Esophagus muscularis mucosa (tissue), 4 donors: ENCODE data around the gene SLC35B2. TPM values are rescaled to one million over a fixed set of nuclear protein-coding genes. Genes with fewer than 3 reads are reported as not detected.

Source experiments
- DNase-seq: peaks from one replicate; pipeline ENCODE4 v3.0.0-alpha.2; 2017; ENCODE audit errors: extremely low spot score
- H3K27ac ChIP-seq, 4 donors: fragments of 200-600 bp; sonication (generic); replicated peaks in 1 of 4; 1 replicate in 3 of 4; 2 replicates in 1 of 4; pipeline ENCODE4 v1.5.1; 2016 to 2019; ENCODE audit warnings: mild to moderate bottlenecking in 1 of 4
- H3K27me3 ChIP-seq, 4 donors: fragments of 200-600 bp; sonication (generic); one replicate each; pipeline versions ENCODE4 v1.5.1 to v1.6.0; 2016 to 2019
- H3K36me3 ChIP-seq, 4 donors: fragments of 200-600 bp; sonication (generic); one replicate each; pipeline ENCODE4 v1.5.1; 2016 to 2019
- H3K4me1 ChIP-seq, 4 donors: fragments of 200-600 bp; sonication (generic); one replicate each; pipeline ENCODE4 v1.5.1; 2016 to 2019
- H3K4me3 ChIP-seq, 4 donors: fragments of 200-600 bp; sonication (generic); 1 replicate in 2 of 4; 2 replicates in 2 of 4; pipeline ENCODE4 v1.5.1; 2016 to 2019; ENCODE audit warnings: mild to moderate bottlenecking in 4 of 4, moderate library complexity in 1 of 4
- H3K9me3 ChIP-seq, 4 donors: fragments of 200-600 bp; sonication (generic); 1 replicate in 3 of 4; 2 replicates in 1 of 4; pipeline ENCODE4 v1.5.1; 2016 to 2019
- CTCF ChIP-seq, 3 experiments: fragments of 200-600 bp in 2 of 3; fragments of 450-650 bp in 1 of 3; sonication (generic) in 2 of 3; IDR thresholded peaks; one replicate each; pipeline ENCODE4 v1.5.1; 2017 to 2019; ENCODE audit warnings: antibody characterized with exemption in 3 of 3, mild to moderate bottlenecking in 2 of 3, moderate library complexity in 1 of 3
- EP300 ChIP-seq: sonication (generic); formaldehyde crosslinking; IDR thresholded peaks from one replicate; pipeline ENCODE4 v1.6.1; 2017; ENCODE audit warnings: antibody characterized with exemption
- POLR2A ChIP-seq: fragments of 450-650 bp; IDR thresholded peaks from one replicate; pipeline ENCODE4 v1.6.1; 2017; ENCODE audit warnings: antibody characterized with exemption, moderate library complexity, mild to moderate bottlenecking, low read depth
- POLR2AphosphoS5 ChIP-seq, 2 donors: sonication (generic); formaldehyde crosslinking; IDR thresholded peaks; one replicate each; pipeline ENCODE4 v1.6.1; 2017; ENCODE audit warnings: antibody characterized with exemption in 2 of 2
- WGBS: methylation state at CpG from one replicate; pipeline ENCODE4 v1.1.5; 2018; 5-methylcytosine and 5-hydroxymethylcytosine counted together
- intact Hi-C: fragments of 100-400 bp; cut with DNase I; formaldehyde crosslinking; loops from one replicate; pipeline ENCODE4 v1.15.1; 2023
- total RNA-seq, 4 donors: library from RNA; depleted of rRNA; stranded (reverse); fragments of >200 nt; gene quantifications; one replicate each; pipeline versions ENCODE4 v1.1.0 to v1.2.1, GENCODE V29; 2016

SLC35B2 gene
- total RNA-seq, 4 donors from 2014 or later, result 22.8 to 37.9 (median 32.6) TPM

GRCh38 chr6:44300292-44300823 lies 43.0 kb upstream of the SLC35B2 start:
- H3K36me3 ChIP-seq, result peaks cover 31 to 55% (median 53%) of the 10 kb centered on the region in 4 donors
- peaks cover 14 to 20% (median 17%) of the 10 kb centered on the region in 4 donors for H3K4me1 ChIP-seq
- intact Hi-C loops, result no loop called here
- no peak for DNase-seq
- no peaks in the 10 kb centered on the region for H3K9me3 ChIP-seq
- H3K27ac ChIP-seq, result no peak overlapping the region
- H3K27me3 ChIP-seq, result peaks cover 0 to 31% (median 22%) of the 10 kb centered on the region in 4 donors
- no peak overlapping the region for H3K4me3 ChIP-seq
- 82% methylated on average over 7 of the region's 7 CpGs for WGBS
- TF ChIP-seq EP300 (no peak), POLR2A (no peak), CTCF (IDR thresholded peaks at IDR 0.05) (no peak), POLR2AphosphoS5 (IDR thresholded peaks at IDR 0.05) (no peak)

GRCh38 chr6:44298864-44299263 lies 41.5 kb upstream of the SLC35B2 start:
- WGBS, result 94% methylated on average over 3 of the region's 3 CpGs
- peaks cover 14 to 20% (median 17%) of the 10 kb centered on the region in 4 donors for H3K4me1 ChIP-seq
- TF ChIP-seq POLR2AphosphoS5 (IDR thresholded peaks at IDR 0.05) (no peak), CTCF (IDR thresholded peaks at IDR 0.05) (no peak), EP300 (no peak), POLR2A (no peak)
- H3K27me3 ChIP-seq, result peaks cover 0 to 46% (median 28%) of the 10 kb centered on the region in 4 donors
- no peak overlapping the region for H3K4me3 ChIP-seq
- H3K36me3 ChIP-seq, result peaks cover 22 to 40% (median 38%) of the 10 kb centered on the region in 4 donors
- H3K27ac ChIP-seq, result no peak overlapping the region
- H3K9me3 ChIP-seq, result no peaks in the 10 kb centered on the region
- intact Hi-C loops, result no loop called here
- DNase-seq, result no peak

GRCh38 chr6:44298055-44298803 lies 40.9 kb upstream of the SLC35B2 start:
- WGBS, result 60% methylated on average over 15 of the region's 20 CpGs
- no peak for TF ChIP-seq CTCF (IDR thresholded peaks at IDR 0.05)
- TF ChIP-seq EP300, result no peak
- no peak for TF ChIP-seq POLR2AphosphoS5 (IDR thresholded peaks at IDR 0.05)
- TF ChIP-seq POLR2A, result no peak
- no peak for DNase-seq

GRCh38 chr6:44297063-44298038 lies 40.0 kb upstream of the SLC35B2 start:
- no peak for DNase-seq
- H3K4me3 ChIP-seq, result peak overlapping the region; percentile 52 to 67 (median 60)
- no peaks in the 10 kb centered on the region for H3K9me3 ChIP-seq
- no peak overlapping the region for H3K27ac ChIP-seq
- intact Hi-C loops, result no loop called here
- H3K4me1 ChIP-seq, result peaks cover 14 to 20% (median 17%) of the 10 kb centered on the region in 4 donors
- H3K27me3 ChIP-seq, result peaks cover 0 to 61% (median 31%) of the 10 kb centered on the region in 4 donors
- H3K36me3 ChIP-seq, result peaks cover 21 to 25% (median 23%) of the 10 kb centered on the region in 4 donors
- TF ChIP-seq POLR2A (peak; percentile 7), EP300 (no peak)
- WGBS, result 2% methylated on average over 24 of the region's 86 CpGs

More at GRCh38 chr6:44298055-44298803, 40.9 kb upstream of the SLC35B2 start:
- Histone ChIP-seq H3K9me3 (no peaks in the 10 kb centered on the region), H3K36me3 (peaks cover 21 to 34% (median 32%) of the 10 kb centered on the region in 4 donors), H3K27me3 (peaks cover 0 to 52% (median 28%) of the 10 kb centered on the region in 4 donors), H3K4me3 (peak overlapping the region in 3 of 4 donors; percentile 52 to 63 (median 58)), H3K27ac (no peak overlapping the region), H3K4me1 (peaks cover 14 to 20% (median 17%) of the 10 kb centered on the region in 4 donors)
- intact Hi-C loops, result no loop called here
